HG03066 (cell line): Measurements from ENCODE around the gene PAOX.
"Not testable (repeated sequence)": the region's sequence is repeated elsewhere in the genome, so short reads cannot be mapped to it uniquely, and the experiment has no call there.

Experiments used
- ATAC-seq: cut with Tn5 transposase; IDR thresholded peaks from one replicate; pipeline ENCODE4 v1.9.1; 2021; ENCODE audit warnings: low read depth; ENCODE audit not compliant: unreplicated experiment

Gene PAOX

DNA sequence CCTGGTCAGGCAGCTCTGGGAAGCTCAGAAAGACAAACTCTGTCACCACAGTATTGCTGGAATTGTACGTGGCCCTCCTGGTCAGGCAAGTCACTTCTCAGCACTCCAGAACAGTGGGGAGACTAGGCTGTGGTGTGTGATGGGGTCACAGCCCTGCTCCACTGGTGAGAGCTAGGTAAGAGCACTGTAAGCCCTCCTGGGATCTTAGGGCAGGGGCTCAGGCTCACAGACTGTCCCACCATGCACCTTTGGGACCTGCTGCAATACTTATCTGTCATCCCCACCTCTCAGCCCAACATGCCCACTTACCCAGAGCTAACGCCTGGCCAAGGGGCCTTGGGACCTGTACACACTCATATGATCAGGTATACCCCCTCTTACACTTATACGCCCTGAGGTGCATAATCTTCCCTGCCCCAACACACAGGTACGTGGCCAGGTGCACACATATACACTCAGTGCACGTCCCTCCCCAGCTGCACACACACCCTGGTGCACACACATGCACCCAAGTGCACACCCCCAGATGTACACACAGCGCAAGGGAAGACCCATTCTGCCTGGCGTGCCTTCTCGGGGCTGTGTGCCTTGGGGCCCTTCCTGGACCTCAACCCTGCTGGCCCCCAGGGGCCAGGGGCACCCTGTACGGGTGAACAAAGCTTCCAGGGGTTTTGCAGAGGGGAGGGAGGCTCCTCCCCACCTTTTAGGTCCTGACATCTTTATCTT is 53.0 kb downstream of the PAOX start:
- not testable (repeated sequence) for ATAC-seq

DNA sequence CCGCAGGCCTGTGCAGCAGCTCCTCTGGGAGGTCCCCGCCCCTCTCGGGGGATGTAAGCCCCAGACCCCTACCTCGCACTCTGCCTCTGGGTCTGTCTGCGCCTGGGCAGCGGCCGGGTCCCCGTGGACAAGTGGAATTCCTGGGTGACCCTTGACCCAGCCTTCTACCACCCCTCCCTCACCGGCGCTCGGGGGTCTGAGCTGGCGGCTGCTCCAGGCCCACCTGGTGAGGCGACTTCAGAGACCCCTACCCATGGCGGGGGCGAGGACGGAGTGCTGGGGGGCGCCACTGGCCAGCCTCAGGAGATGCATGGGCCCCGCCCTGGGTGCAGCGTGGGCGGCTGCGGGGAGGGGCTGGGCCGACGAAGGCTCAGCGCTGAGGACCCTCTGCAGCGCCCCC is 53.7 kb downstream of the PAOX start:
- ATAC-seq: not testable (repeated sequence)

DNA sequence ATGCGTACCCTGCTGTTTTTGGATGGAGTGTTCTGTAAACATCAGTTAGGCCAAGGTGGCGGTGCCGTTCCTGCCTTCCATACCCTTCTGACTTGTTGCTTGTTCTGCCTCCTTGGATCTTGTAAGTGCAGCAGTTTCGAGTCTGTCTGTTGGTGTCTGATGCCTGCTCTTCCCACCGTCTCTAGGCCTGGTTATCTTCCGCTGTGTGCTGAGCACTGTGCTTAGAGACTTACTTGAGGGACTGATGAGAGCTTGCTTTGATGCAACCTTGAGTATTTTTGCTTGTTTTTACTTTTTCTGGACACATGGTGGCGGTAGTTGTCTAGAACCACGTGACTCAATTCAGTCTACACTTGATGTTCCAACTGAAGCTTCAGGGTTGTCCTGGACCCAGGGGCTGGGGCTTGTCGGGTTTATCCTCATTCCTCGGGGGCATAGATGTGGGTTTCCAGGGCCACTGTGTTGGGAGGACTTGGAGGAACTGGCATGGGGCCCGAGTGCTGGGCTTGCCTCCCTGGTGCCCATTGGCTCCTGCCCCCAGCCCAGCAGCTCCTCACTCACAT is 59.7 kb downstream of the PAOX start:
- no peak for ATAC-seq

DNA sequence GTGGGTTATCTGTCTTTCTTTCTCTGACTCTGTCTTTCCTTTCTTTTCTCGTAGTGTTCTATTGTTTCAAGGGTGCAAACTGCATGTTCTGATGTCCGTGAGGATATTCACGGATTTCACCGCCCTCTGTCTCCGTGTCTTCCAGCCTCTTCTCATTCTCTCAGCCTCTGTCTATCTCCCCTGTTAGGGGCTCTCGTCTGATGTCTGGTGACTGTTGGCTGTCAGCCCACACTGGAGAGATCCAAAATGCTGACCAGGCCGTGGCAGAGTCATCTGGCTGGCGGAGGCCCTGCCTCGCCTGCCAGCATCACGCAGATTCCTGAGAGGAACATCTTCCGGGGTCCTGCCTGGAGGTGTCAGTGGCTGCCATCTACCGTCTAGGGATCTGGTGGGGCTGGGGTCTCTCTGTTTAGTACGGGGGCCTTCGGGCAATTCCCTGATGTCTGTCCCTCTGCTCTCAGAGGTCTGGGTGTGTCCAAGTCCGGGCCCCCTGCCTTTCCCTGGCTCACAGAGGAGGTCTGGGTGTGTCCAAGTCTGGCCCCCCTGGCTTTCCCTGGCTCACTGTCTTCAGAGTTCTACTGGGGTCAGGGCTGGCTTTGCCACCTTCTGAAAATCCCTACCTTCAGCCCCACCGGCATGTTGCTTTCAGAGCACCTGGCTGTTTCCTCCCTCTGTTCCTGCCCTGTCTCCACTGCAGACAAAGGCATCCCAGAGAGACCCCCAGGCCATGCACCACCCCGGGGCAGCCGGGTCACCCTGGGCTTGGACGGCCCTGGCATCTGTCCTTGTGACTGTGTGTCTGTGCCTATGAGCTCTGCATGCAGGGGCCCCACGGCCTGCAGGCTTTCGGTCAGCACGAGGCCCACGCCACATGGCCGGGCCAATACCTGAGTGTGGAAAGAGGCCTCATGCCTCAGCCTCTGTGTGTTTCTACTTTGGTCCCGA is 60.7 kb downstream of the PAOX start:
- ATAC-seq: no peak

DNA sequence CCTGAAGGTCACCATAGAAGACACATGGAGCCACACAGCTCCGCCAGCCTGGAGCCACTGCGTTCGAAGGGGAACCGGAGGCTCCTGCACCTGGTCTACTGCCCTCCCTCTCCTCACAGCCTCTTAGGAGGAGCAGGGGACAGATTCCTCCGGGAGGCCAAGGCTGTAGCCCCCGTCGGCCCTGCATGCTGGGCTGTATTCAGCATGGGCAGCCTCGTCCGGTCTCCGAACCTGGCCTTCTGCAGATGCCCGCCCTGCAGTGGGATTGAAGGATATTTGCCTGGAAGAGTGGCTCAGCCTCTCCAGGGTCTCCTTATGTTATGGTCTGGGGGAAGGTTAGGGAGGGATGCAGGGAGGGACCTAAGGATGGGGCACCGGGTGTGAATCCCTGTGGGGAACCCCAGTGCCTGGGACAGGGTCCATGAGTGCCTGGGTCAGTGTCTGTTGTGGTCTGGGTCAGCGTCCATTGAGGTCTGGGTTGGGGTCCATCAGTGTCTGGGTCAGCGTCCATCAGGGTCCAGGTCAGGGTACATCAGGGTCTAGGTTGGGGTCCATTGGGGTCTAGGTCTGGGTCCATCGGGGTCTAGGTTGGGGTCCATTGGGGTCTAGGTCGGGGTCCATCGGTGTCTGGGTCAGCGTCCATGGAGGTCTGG is 61.7 kb downstream of the PAOX start:
- ATAC-seq: no peak
